ENCODE measurements around the gene RNU6-7. TPM values are rescaled to one million over a fixed set of nuclear protein-coding genes. Genes with fewer than 3 reads are reported as not detected.
A peak's percentile ranks its signal among the peaks of the same experiment; 100 is the strongest.

The RNU6-7 gene
- total and polyA plus RNA-seq, 2 donors (not counting 1 experiment from before 2014, with no cell fraction given), result not detected

DNA sequence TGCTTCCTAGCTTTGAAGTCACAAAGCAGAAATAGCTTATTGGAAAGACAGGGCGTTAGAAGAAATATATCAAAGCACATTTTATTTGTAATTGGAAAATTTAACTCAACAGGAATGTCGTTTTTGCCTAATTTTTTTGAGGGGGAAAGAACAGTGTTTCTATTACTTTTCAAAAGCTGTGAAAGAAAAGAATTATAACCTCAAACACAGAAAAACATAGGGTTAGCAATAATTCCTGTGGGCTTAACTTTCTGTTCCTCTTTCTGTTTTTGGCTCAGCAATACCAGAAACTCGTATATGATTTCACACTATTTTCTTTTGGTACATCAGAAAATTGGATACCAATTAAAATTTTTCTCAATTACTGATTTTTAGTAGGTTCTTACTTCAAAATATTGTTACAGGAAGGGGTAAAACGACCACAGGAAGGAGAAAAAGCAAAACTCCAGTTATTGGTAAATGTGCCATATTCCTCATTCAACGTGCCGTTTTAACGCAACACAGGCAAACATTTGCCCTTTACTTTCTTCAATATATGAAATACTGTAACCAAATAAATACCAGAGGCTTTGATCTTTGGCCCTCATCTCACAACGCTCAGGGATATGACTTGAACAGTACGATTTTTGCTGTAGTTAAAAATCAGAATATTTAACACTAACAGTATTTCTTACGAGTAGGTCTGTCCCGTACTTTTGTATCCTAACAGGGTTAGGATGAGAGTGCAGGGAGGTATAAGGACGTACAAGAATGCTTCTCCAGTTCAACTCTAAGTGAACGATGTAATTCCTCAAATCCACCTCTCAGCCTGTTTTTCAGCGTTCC is 1.3 kb upstream of the RNU6-7 start:
- Histone ChIP-seq H3K36me3 (ENCODE audit: control insufficient read depth, insufficient read depth, low read length) (no peaks in the 10 kb centered on the region), H3K4me2 (ENCODE audit: extremely low read depth, insufficient read depth, low read length) (peak overlapping the region; percentile 97), H4K20me1 (ENCODE audit: control insufficient read depth, extremely low read depth, insufficient read depth, low read length) (no peaks in the 10 kb centered on the region), H3K27ac (ENCODE audit: insufficient read depth, low read length) (no peak overlapping the region), H3K79me2 (ENCODE audit: control insufficient read depth, insufficient read depth, low read length) (no peaks in the 10 kb centered on the region), H3K9ac (ENCODE audit: insufficient read depth, low read length) (no peak overlapping the region), H3K4me1 (ENCODE audit: control insufficient read depth, extremely low read depth, insufficient read depth, low read length) (no peaks in the 10 kb centered on the region), H3K27me3 (ENCODE audit: control insufficient read depth, insufficient read depth, low read length) (peaks cover 2% of the 10 kb centered on the region), H3K9me3 (ENCODE audit: control insufficient read depth, insufficient read depth, low read depth, low read length) (no peaks in the 10 kb centered on the region), H2AFZ (ENCODE audit: low read length) (peak overlapping the region; percentile 90), H3K4me3 (replicated peaks in 1 of 4; ENCODE audit: control extremely low read depth in 1 of 4, insufficient read depth in 1 of 4, low read depth in 3 of 4, low read length in 4 of 4) (peak overlapping the region; percentile 57 to 83 (median 62))
- TF ChIP-seq, protein P1, sequence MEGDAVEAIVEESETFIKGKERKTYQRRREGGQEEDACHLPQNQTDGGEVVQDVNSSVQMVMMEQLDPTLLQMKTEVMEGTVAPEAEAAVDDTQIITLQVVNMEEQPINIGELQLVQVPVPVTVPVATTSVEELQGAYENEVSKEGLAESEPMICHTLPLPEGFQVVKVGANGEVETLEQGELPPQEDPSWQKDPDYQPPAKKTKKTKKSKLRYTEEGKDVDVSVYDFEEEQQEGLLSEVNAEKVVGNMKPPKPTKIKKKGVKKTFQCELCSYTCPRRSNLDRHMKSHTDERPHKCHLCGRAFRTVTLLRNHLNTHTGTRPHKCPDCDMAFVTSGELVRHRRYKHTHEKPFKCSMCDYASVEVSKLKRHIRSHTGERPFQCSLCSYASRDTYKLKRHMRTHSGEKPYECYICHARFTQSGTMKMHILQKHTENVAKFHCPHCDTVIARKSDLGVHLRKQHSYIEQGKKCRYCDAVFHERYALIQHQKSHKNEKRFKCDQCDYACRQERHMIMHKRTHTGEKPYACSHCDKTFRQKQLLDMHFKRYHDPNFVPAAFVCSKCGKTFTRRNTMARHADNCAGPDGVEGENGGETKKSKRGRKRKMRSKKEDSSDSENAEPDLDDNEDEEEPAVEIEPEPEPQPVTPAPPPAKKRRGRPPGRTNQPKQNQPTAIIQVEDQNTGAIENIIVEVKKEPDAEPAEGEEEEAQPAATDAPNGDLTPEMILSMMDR (conservative IDR thresholded peaks at IDR 0.05 in 1 of 2, IDR thresholded peaks at IDR 0.05 in 1 of 2; ENCODE audit: low read depth in 1 of 2, low read length in 2 of 2), result no peak
- no peak for TF ChIP-seq EZH2 (IDR thresholded peaks at IDR 0.05; ENCODE audit: low read length, missing control alignments)
- no peak for DNase-seq (ENCODE audit: low read depth in 2 of 2)

DNA sequence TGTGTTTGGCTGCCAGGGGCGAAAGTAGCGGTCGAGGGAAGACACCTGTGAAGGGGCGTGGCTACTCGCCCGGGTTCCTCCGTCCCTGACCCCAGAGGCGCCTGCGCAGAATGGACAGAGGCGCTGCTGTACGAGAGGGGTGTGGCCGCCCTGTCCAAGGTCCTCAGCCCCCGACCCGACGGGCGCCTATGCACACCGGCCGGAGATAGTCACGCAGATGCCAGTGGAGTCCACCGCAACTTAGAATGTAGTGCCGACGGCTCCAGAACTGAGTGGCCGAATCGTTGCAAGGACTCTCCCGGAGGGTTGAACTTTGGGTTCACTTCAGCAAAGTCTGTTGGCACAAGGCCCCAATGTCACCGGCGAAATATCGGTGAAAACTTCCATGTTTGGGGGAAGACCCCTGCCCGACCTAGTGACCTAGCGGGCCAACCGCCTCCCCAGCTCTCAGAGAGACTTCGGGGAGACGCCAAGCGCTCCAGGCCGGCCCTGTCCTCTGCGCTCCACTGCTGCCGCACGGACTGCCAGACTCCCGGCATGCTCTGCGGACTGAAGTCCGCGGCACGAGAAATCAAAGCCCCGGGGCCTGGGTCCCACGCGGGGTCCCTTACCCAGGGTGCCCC is 541 bp upstream of the RNU6-7 start:
- H3K9ac ChIP-seq (ENCODE audit: insufficient read depth, low read length), result peak overlapping the region; percentile 21
- H3K27me3 ChIP-seq (ENCODE audit: control insufficient read depth, insufficient read depth, low read length), result peaks cover 2% of the 10 kb centered on the region
- H3K27ac ChIP-seq (ENCODE audit: insufficient read depth, low read length), result no peak overlapping the region
- peak overlapping the region; percentile 97 for H3K4me2 ChIP-seq (ENCODE audit: extremely low read depth, insufficient read depth, low read length)
- H3K4me3 ChIP-seq (replicated peaks in 1 of 4; ENCODE audit: control extremely low read depth in 1 of 4, insufficient read depth in 1 of 4, low read depth in 3 of 4, low read length in 4 of 4), result peak overlapping the region; percentile 57 to 83 (median 62)
- H3K9me3 ChIP-seq (ENCODE audit: control insufficient read depth, insufficient read depth, low read depth, low read length), result no peaks in the 10 kb centered on the region
- DNase-seq (ENCODE audit: low read depth in 2 of 2), result peak; percentile 66
- H2AFZ ChIP-seq (ENCODE audit: low read length), result peak overlapping the region; percentile 90
- no peaks in the 10 kb centered on the region for H3K36me3 ChIP-seq (ENCODE audit: control insufficient read depth, insufficient read depth, low read length)
- TF ChIP-seq EZH2 (IDR thresholded peaks at IDR 0.05; ENCODE audit: low read length, missing control alignments), result no peak
- TF ChIP-seq, protein P1 (conservative IDR thresholded peaks at IDR 0.05 in 1 of 2, IDR thresholded peaks at IDR 0.05 in 1 of 2; ENCODE audit: low read depth in 1 of 2, low read length in 2 of 2), result no peak
- H4K20me1 ChIP-seq (ENCODE audit: control insufficient read depth, extremely low read depth, insufficient read depth, low read length), result no peaks in the 10 kb centered on the region
- no peaks in the 10 kb centered on the region for H3K79me2 ChIP-seq (ENCODE audit: control insufficient read depth, insufficient read depth, low read length)
- H3K4me1 ChIP-seq (ENCODE audit: control insufficient read depth, extremely low read depth, insufficient read depth, low read length), result no peaks in the 10 kb centered on the region

- no peak overlapping the region for H3K9ac ChIP-seq (ENCODE audit: insufficient read depth, low read length)
Measured at GRCh38 chr14:32202491-32202997, 699 bp downstream of the RNU6-7 start.

More at GRCh38 chr14:32202491-32202997, 699 bp downstream of the RNU6-7 start:
- H3K4me3 ChIP-seq (replicated peaks in 1 of 4; ENCODE audit: control extremely low read depth in 1 of 4, insufficient read depth in 1 of 4, low read depth in 3 of 4, low read length in 4 of 4), result peak overlapping the region; percentile 46 to 83 (median 58)
- no peaks in the 10 kb centered on the region for H3K36me3 ChIP-seq (ENCODE audit: control insufficient read depth, insufficient read depth, low read length)
- DNase-seq (ENCODE audit: low read depth in 2 of 2), result peak in 1 of 2 donors; percentile 57
- no peaks in the 10 kb centered on the region for H3K4me1 ChIP-seq (ENCODE audit: control insufficient read depth, extremely low read depth, insufficient read depth, low read length)
- H3K79me2 ChIP-seq (ENCODE audit: control insufficient read depth, insufficient read depth, low read length), result no peaks in the 10 kb centered on the region
- H3K9me3 ChIP-seq (ENCODE audit: control insufficient read depth, insufficient read depth, low read depth, low read length), result no peaks in the 10 kb centered on the region
- no peak overlapping the region for H3K27ac ChIP-seq (ENCODE audit: insufficient read depth, low read length)
- TF ChIP-seq, protein P1 (conservative IDR thresholded peaks at IDR 0.05 in 1 of 2, IDR thresholded peaks at IDR 0.05 in 1 of 2; ENCODE audit: low read depth in 1 of 2, low read length in 2 of 2), result no peak
- TF ChIP-seq EZH2 (IDR thresholded peaks at IDR 0.05; ENCODE audit: low read length, missing control alignments), result no peak
- peak overlapping the region; percentile 97 for H3K4me2 ChIP-seq (ENCODE audit: extremely low read depth, insufficient read depth, low read length)
- no peak overlapping the region for H2AFZ ChIP-seq (ENCODE audit: low read length)
- H4K20me1 ChIP-seq (ENCODE audit: control insufficient read depth, extremely low read depth, insufficient read depth, low read length), result no peaks in the 10 kb centered on the region
- peaks cover 2% of the 10 kb centered on the region for H3K27me3 ChIP-seq (ENCODE audit: control insufficient read depth, insufficient read depth, low read length)

Measured in fibroblast of lung (primary cell).